Left ventricle myocardium inferior (tissue), 1 donor: Measurements from ENCODE around the gene HECW1. TPM values are rescaled to one million over a fixed set of nuclear protein-coding genes. Genes with fewer than 3 reads are reported as not detected.

Experiments
- DNase-seq: peaks from one replicate; pipeline ENCODE4 v3.0.0-alpha.2; 2020
- H3K27ac ChIP-seq: fragments of 200-600 bp; replicated peaks from 2 replicates; pipeline ENCODE4 v1.8.0; 2021
- H3K27me3 ChIP-seq: fragments of 200-600 bp; 2 replicates; pipeline ENCODE4 v1.8.0; 2021; ENCODE audit warnings: low read depth
- H3K36me3 ChIP-seq: fragments of 200-600 bp; 2 replicates; pipeline ENCODE4 v1.8.0; 2021
- H3K4me1 ChIP-seq: fragments of 200-600 bp; 2 replicates; pipeline ENCODE4 v1.8.0; 2021
- H3K4me3 ChIP-seq: fragments of 200-600 bp; 2 replicates; pipeline ENCODE4 v1.8.0; 2021; ENCODE audit warnings: mild to moderate bottlenecking, moderate library complexity
- H3K9me3 ChIP-seq: fragments of 200-600 bp; replicated peaks from 2 replicates; pipeline ENCODE4 v1.8.0; 2021
- CTCF ChIP-seq: fragments of 200-600 bp; IDR thresholded peaks from 2 replicates; pipeline ENCODE4 v1.8.0; 2021; ENCODE audit warnings: antibody characterized with exemption, mild to moderate bottlenecking, borderline replicate concordance
- intact Hi-C: fragments of 100-400 bp; cut with micrococcal nuclease; formaldehyde crosslinking; loops from one replicate; pipeline ENCODE4 v1.11.0; 2022
- total RNA-seq: library from RNA; stranded (reverse); fragmentation: NEBNext Ultra II Directional; extraction: Animal tissue kit (Norgen Biotek cat#: 25700); gene quantifications from one replicate; pipeline ENCODE4 v1.2.1, GENCODE V29; 2021
- donor health status: DM: no; HTN: yes; CAD: no; lungs with severe emphysema.

HECW1 gene
- total RNA-seq, 1 donor from 2014 or later, result not detected

DNA sequence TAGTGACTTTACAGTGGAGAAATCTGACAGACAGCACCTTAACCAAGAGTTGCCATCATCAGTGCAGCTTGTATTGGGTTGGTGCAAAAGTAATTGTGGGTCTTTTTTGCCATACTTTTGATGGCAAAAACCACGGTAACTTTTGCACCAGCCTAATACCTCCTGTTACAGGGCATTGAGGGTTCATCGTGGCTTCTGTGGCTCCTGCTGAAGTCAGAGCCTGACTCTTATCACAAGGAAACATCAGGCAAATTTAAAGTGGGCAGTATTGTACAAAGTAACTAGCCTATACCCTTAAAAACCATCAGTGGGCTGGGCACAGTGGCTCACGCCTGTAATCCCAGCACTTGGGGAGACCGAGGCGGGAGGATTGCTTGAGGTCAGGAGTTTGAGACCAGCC, 117.4 kb downstream of the HECW1 start:
- Histone ChIP-seq H3K4me1 (no peaks in the 10 kb centered on the region), H3K27me3 (peaks cover 17% of the 10 kb centered on the region), H3K27ac (no peak overlapping the region), H3K36me3 (no peaks in the 10 kb centered on the region), H3K9me3 (no peaks in the 10 kb centered on the region), H3K4me3 (no peak overlapping the region)
- intact Hi-C loops, result no loop called here
- no peak for TF ChIP-seq CTCF
- no peak for DNase-seq

- Histone ChIP-seq H3K27ac (no peak overlapping the region), H3K4me3 (no peak overlapping the region), H3K9me3 (no peaks in the 10 kb centered on the region), H3K27me3 (peaks cover 20% of the 10 kb centered on the region), H3K4me1 (no peaks in the 10 kb centered on the region), H3K36me3 (no peaks in the 10 kb centered on the region)
- intact Hi-C loops, result no loop called here
- TF ChIP-seq CTCF, result no peak
- no peak for DNase-seq
Observed at GRCh38 chr7:43232366-43232765, 119.9 kb downstream of the HECW1 start.

- TF ChIP-seq CTCF, result no peak
- H3K9me3 ChIP-seq, result no peaks in the 10 kb centered on the region
- H3K4me1 ChIP-seq, result no peaks in the 10 kb centered on the region
- H3K36me3 ChIP-seq, result no peaks in the 10 kb centered on the region
- no peak overlapping the region for H3K27ac ChIP-seq
- peaks cover 18% of the 10 kb centered on the region for H3K27me3 ChIP-seq
- intact Hi-C loops, result no loop called here
- no peak for DNase-seq
- no peak overlapping the region for H3K4me3 ChIP-seq
Observed at GRCh38 chr7:43234073-43234472, 121.6 kb downstream of the HECW1 start.

- Histone ChIP-seq H3K36me3 (no peaks in the 10 kb centered on the region), H3K27me3 (peaks cover 14% of the 10 kb centered on the region), H3K4me1 (no peaks in the 10 kb centered on the region), H3K4me3 (no peak overlapping the region), H3K9me3 (no peaks in the 10 kb centered on the region), H3K27ac (no peak overlapping the region)
- intact Hi-C loops, result no loop called here
- no peak for TF ChIP-seq CTCF
- DNase-seq, result no peak
Observed at GRCh38 chr7:43234968-43235367, 122.5 kb downstream of the HECW1 start.

DNA sequence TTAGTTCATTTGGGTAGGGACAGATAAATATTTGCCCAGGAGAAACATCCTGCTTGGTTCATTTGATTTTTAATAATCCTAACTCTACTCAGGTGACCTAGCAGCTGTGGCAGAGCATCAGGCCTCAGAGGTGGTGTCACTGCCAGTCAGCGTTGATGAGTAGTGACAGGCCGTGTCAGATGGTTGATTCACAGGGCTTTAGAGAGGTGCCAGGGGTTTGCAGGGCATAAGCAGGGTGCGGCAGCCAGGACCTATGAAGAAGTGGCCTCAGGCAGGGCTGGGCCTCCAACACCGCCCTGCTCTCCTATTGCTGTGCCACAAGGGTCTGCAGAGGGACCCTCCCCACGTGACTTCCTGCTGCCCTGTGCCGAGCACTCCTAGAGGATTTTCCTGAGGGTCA, 128.1 kb downstream of the HECW1 start:
- peaks cover 27% of the 10 kb centered on the region for H3K27me3 ChIP-seq
- no peak overlapping the region for H3K4me3 ChIP-seq
- no peak for DNase-seq
- no peak for TF ChIP-seq CTCF
- H3K4me1 ChIP-seq, result no peaks in the 10 kb centered on the region
- H3K9me3 ChIP-seq, result no peaks in the 10 kb centered on the region
- H3K36me3 ChIP-seq, result no peaks in the 10 kb centered on the region
- intact Hi-C loops, result no loop called here
- no peak overlapping the region for H3K27ac ChIP-seq
